Uterus (tissue), 2 donors: ENCODE results near the gene BATF3.

Experiments used
- POLR2A ChIP-seq, 2 donors: fragments of 450-650 bp; IDR thresholded peaks; one replicate each; pipeline ENCODE4 v1.6.1; 2016; ENCODE audit warnings: antibody characterized with exemption in 2 of 2, mild to moderate bottlenecking in 1 of 2, moderate library complexity in 1 of 2
- TF ChIP-seq, protein P1 (sequence below), 4 experiments: fragments of 200-600 bp in 2 of 4; fragments of 450-650 bp in 2 of 4; sonication (generic) in 2 of 4; IDR thresholded peaks; one replicate each; pipeline ENCODE4 v1.5.1; 2016 to 2019; ENCODE audit warnings: antibody characterized with exemption in 4 of 4, mild to moderate bottlenecking in 2 of 4, moderate library complexity in 1 of 4

GRCh38 chr1:212649020-212649419, 50.6 kb downstream of the BATF3 start:
- TF ChIP-seq, protein P1, sequence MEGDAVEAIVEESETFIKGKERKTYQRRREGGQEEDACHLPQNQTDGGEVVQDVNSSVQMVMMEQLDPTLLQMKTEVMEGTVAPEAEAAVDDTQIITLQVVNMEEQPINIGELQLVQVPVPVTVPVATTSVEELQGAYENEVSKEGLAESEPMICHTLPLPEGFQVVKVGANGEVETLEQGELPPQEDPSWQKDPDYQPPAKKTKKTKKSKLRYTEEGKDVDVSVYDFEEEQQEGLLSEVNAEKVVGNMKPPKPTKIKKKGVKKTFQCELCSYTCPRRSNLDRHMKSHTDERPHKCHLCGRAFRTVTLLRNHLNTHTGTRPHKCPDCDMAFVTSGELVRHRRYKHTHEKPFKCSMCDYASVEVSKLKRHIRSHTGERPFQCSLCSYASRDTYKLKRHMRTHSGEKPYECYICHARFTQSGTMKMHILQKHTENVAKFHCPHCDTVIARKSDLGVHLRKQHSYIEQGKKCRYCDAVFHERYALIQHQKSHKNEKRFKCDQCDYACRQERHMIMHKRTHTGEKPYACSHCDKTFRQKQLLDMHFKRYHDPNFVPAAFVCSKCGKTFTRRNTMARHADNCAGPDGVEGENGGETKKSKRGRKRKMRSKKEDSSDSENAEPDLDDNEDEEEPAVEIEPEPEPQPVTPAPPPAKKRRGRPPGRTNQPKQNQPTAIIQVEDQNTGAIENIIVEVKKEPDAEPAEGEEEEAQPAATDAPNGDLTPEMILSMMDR (IDR thresholded peaks at IDR 0.05), result no peak
- no peak for TF ChIP-seq POLR2A (IDR thresholded peaks at IDR 0.05)
